Upper lobe of left lung (tissue), 4 donors: ENCODE data around the gene TOMM20.

Experiments used
- EP300 ChIP-seq, 4 donors: sonication (generic); formaldehyde crosslinking; IDR thresholded peaks; one replicate each; pipeline ENCODE4 v1.5.1; 2017; ENCODE audit warnings: antibody characterized with exemption in 4 of 4, control low read depth in 2 of 4
- POLR2AphosphoS5 ChIP-seq, 2 donors: sonication (generic); formaldehyde crosslinking; IDR thresholded peaks; one replicate each; pipeline ENCODE4 v1.5.1; 2017; ENCODE audit warnings: antibody characterized with exemption in 2 of 2
- TF ChIP-seq, protein P1 (sequence below), 6 experiments: fragments of 450-650 bp in 4 of 6; fragments of 200-600 bp in 2 of 6; sonication (generic) in 2 of 6; IDR thresholded peaks; one replicate each; pipeline ENCODE4 v1.5.1; 2016 to 2019; ENCODE audit warnings: antibody characterized with exemption in 6 of 6

DNA sequence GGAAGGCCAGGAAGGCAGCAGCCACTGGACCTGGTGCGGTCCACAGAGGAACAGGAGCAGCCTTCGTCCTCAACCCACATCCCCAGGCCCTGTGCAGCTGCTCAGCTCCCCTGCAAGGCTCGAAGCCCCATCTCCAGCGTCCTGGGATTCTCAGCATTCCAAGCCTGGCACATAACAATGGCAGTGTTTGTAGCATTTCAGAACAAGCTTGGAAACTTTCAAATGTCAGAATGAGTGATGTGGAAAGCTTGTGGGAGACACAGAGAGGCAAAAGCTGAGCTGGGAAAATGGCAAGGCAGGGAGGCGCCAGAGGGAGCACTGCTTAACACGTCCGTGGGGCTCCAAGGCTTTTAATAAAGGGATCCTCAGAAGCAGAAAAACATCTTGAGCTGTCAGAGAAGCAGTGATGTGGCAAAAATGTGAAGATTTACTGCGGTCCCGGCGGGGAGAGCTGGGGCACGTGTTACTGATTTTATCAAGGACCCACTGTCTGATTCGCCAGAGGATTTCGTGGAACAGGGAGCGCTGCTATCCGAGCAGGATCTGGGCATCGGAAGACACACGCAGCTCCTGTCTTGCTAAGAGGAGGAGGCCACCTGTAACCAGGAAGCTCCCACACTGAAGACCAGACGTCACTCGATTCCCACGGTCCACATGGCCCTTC lies 38.1 kb downstream of the TOMM20 start:
- no peak for TF ChIP-seq POLR2AphosphoS5 (IDR thresholded peaks at IDR 0.05)
- TF ChIP-seq, protein P1, sequence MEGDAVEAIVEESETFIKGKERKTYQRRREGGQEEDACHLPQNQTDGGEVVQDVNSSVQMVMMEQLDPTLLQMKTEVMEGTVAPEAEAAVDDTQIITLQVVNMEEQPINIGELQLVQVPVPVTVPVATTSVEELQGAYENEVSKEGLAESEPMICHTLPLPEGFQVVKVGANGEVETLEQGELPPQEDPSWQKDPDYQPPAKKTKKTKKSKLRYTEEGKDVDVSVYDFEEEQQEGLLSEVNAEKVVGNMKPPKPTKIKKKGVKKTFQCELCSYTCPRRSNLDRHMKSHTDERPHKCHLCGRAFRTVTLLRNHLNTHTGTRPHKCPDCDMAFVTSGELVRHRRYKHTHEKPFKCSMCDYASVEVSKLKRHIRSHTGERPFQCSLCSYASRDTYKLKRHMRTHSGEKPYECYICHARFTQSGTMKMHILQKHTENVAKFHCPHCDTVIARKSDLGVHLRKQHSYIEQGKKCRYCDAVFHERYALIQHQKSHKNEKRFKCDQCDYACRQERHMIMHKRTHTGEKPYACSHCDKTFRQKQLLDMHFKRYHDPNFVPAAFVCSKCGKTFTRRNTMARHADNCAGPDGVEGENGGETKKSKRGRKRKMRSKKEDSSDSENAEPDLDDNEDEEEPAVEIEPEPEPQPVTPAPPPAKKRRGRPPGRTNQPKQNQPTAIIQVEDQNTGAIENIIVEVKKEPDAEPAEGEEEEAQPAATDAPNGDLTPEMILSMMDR (IDR thresholded peaks at IDR 0.05): no peak
- no peak for TF ChIP-seq EP300 (IDR thresholded peaks at IDR 0.05)
